SK-N-MC (cell line): Measurements from ENCODE around the gene SGMS2.

Source experiments
- FOXP2 ChIP-seq: optimal IDR thresholded peaks from 2 replicates; pipeline ENCODE3; 2011; ENCODE audit warnings: mild to moderate bottlenecking, moderate library complexity; ENCODE audit not compliant: insufficient read depth; ENCODE audit errors: extremely low read length, control extremely low read depth
- POLR2AphosphoS5 ChIP-seq: IDR thresholded peaks from 2 replicates; pipeline ENCODE4 v1.6.1; 2012; ENCODE audit warnings: mild to moderate bottlenecking, low read depth, low read length, borderline replicate concordance

DNA sequence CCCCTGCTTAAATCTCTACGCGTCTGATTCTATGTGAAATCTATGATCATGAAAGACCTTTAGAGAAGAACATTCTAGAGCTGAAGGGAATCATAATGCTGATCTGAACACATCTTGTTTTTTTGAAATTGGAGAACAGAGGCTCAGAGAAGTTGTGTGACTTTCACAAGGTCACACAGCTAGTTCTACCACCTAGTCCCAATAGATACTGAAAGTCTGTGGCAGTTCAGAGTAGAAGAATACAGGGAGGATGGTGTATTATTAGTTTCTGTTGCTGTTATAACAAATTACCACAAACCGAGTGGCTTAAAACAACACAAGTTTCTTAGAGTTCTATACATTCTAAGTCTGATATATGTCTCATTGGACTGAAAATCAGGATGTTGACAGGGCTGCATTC, 121.1 kb downstream of the SGMS2 start:
- TF ChIP-seq POLR2AphosphoS5 = no peak
- TF ChIP-seq FOXP2 = no peak
